GM12892 (cell line): ENCODE measurements around the gene RBFA.

Experiments used
- POLR2A ChIP-seq: IDR thresholded peaks from 2 replicates; pipeline ENCODE4 v1.6.1; 2011; ENCODE audit warnings: low read depth, low read length, control low read depth
- POLR2AphosphoS5 ChIP-seq: IDR thresholded peaks from 2 replicates; pipeline ENCODE4 v1.6.1; 2011; ENCODE audit warnings: low read depth, low read length, control low read depth

DNA sequence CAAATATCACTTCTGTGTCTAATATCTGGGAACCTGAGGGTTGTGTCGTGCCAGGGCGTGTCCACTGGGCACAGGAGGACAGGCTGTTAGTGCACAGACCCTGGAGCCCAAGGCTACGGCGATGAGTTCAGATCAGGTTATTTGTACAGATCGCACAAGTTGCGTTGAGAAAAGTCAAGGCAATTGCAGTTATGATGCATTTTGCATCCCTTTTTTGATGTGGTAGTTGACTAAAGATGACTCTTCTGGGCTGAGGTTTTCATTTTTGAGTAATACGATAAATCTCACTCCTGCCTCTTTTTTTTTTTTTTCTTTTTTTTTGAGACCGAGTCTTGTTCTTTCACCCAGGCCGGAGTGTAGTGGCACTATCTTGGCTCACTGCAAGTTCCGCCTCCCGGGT is 7.2 kb downstream of the RBFA start:
- TF ChIP-seq POLR2A (no peak), POLR2AphosphoS5 (no peak)
